ENCODE data around the gene TPK1.

TPK1 gene

DNA sequence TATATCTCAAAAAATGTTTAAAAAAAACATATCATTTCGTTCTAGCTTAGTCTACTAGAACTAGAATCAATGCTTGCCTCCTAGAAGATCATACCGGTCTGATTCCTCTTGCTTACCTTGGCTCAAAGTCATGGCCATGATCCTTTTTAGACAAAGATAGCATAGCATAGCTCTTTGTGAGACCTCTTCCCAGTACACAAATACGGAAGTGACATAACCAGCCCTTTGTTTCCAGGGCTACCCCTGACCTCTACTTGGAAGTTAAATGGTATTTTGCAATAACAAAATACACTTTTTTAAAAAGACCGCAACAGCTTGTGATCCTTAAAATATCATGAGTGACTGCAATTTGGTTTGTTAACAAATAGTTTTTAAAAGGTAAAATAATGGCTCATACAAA, 301.7 kb downstream of the TPK1 start:
- DNase-seq (ENCODE audit: low spot score), result no peak
- no peak for FAIRE-seq

DNA sequence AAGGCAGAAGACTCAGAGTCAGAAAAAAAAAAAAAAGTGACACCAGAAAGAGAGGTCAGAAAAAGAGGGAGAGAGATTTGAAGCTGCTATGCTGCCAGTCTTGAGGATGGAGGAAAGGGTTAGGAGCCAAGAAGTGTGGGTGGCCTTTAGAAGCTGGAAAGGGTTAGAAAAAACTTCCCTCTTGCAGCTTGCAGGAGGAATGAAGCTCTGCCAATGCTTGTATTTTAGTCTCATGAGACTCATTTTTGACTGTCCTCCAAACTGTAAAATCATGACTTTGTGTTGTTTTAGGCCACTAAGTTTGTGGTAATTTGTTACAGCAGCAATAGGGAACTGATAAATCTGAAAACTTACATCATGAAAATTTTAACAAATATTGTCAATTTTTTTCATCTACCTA, 304.7 kb downstream of the TPK1 start:
- no peak for DNase-seq (ENCODE audit: low spot score)
- FAIRE-seq, result no peak

- FAIRE-seq, result no peak
- DNase-seq (ENCODE audit: low spot score), result no peak
Observed at GRCh38 chr7:144529269-144529926, 306.5 kb downstream of the TPK1 start.

- DNase-seq (ENCODE audit: low spot score) (no peak), FAIRE-seq (no peak)
Observed at GRCh38 chr7:144528536-144529045, 307.3 kb downstream of the TPK1 start.

GRCh38 chr7:144527051-144527471, 308.8 kb downstream of the TPK1 start:
- peak; percentile 23 for DNase-seq (ENCODE audit: low spot score)
- FAIRE-seq, result no peak

DNA sequence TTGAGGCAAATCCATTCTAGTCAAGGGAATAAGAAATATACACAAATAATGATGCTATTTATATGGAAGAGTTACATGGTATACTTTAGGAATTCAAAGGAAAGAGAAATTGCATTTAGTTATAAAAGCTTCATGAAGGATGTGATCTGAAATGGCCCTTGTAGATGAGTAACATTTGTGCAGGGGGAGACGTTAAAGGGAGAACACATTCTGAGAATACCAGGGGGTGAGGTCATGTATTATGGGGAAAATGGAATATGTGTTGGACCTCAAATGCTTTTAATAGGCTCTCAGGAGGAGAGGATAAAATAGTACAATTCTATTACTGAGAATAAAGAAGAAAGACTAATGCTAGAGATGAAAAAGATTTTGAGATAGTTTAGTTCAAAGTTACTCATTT, 309.9 kb downstream of the TPK1 start:
- FAIRE-seq (no peak), DNase-seq (ENCODE audit: low spot score) (no peak)

DNA sequence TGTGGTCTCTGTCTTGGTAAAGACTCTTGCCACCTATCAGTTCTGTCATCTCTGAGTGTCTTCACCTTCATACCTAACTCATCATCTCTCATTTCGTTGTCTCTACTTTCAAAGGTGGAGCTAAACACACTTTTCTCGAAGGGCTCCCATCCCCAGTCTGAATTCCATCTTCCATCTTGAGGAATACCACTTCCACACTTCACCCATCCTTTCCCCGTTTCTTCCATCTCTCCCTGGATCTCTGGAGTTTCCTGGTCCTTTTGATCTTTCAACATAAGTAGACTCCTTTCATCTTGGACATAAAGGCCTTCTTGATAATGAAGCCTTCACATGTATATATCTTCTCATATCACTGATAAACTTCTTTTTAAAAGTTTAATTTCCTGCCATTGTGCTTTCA, 311.6 kb downstream of the TPK1 start:
- FAIRE-seq, result no peak
- DNase-seq (ENCODE audit: low spot score), result no peak

DNA sequence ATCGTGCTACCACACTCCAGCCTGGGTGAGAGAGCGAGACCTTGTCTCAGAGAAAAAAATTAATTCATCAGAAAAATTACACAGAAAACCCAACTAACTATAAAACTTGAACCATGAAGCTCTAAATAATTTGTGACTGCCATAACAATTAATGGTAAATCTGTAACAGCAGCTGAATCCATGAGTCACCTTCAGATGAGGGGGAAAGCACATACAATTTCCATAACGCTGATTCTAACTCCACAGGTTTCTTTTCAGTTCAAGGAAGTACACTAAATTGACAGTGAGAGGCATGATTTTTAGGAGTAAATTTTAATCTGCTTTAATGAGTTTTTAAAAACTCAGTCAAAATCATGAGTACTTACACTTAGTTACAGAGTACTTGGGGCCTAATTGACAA, 312.2 kb downstream of the TPK1 start:
- FAIRE-seq (no peak), DNase-seq (ENCODE audit: low spot score) (no peak)

GRCh38 chr7:144519925-144520324, 315.9 kb downstream of the TPK1 start:
- no peak for FAIRE-seq

DNA sequence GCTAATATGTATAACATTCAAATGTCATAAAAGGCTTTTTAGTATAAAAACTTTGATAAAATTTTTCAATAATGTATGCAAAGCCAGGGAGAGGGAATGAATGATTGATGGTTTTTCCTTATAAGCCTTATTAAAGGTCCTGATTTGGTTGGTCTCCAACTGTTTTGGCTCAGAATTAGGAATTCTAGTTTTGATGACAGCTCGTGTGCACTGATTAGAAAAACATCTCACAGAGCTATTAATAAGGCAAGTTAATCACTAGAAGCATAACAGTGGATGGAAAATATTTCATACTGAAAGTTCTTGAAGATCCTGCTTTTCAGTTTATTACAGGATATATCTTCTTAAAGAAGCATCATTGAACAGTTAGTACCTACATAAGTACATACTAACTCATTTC, 317.5 kb downstream of the TPK1 start:
- FAIRE-seq (no peak), DNase-seq (ENCODE audit: low spot score) (no peak)

More at GRCh38 chr7:144519925-144520324, 315.9 kb downstream of the TPK1 start:
- no peak for DNase-seq (ENCODE audit: low spot score)

DNA sequence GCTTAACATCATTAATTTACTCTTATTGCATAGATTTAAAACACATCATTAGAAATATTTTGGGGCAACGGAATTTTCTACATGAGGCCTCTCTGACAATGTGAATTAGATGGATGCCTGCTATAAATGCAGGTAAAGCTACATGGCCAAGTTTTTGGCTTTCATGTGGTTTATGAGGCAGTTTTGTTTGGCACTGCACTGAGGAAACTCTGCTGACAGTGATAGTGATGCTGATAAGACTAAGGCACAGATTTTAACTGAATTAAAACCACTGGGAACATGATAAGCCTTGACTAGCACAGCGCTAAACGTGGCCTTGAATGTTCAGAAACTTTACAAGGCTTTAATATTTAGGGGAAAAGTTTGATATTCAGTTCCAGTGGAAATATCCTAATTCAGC, 318.1 kb downstream of the TPK1 start:
- FAIRE-seq, result no peak
- DNase-seq (ENCODE audit: low spot score), result no peak

GRCh38 chr7:144516729-144517525, 318.9 kb downstream of the TPK1 start:
- DNase-seq (ENCODE audit: low spot score), result no peak
- FAIRE-seq, result no peak

- FAIRE-seq, result no peak
- DNase-seq (ENCODE audit: low spot score), result peak; percentile 6
Observed at GRCh38 chr7:144513334-144513733, 322.5 kb downstream of the TPK1 start.

DNA sequence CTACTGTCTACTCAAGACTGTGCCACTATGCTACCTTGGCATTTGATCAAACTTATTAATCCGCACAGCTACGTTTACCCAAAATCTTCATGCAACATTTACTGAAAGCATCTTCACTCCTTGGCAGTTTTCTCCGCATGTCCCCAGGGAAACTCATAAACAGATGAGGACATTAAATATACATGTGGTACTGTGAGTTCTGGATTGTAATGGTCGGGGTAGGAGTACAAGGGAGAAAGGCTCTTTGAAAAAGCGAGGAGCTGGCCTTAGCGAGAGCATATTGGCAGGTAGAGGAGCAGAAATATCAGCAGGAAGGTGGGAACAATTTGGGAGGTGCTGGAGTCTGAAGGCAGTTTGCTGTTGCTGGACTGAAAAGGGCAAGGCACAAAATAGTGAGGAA, 325.2 kb downstream of the TPK1 start:
- no peak for FAIRE-seq

GRCh38 chr7:144508702-144509101, 327.2 kb downstream of the TPK1 start:
- DNase-seq (ENCODE audit: low spot score) (no peak), FAIRE-seq (no peak)

More for the DNA sequence above, 325.2 kb downstream of the TPK1 start:
- no peak for DNase-seq (ENCODE audit: low spot score)

DNA sequence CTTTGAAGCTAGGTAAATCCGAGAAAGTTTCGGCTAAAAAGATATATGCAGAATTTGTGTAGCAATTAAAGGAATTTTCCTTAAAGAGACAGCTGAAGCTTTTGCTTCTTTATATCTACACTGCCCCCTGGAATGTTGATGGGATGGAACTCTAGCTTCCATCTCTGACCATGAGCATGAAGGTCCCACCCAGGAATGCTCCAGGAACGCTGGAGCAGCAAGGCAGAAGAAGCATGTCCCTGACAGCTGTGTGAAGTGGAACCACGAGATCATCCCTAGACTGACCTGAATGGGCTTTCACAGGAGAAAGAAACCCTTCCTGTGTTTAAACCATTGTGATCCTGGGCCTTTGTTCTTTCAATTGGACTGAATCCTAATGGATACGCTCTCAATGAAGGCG, 332.6 kb downstream of the TPK1 start:
- FAIRE-seq, result no peak
- DNase-seq (ENCODE audit: low spot score), result no peak

DNA sequence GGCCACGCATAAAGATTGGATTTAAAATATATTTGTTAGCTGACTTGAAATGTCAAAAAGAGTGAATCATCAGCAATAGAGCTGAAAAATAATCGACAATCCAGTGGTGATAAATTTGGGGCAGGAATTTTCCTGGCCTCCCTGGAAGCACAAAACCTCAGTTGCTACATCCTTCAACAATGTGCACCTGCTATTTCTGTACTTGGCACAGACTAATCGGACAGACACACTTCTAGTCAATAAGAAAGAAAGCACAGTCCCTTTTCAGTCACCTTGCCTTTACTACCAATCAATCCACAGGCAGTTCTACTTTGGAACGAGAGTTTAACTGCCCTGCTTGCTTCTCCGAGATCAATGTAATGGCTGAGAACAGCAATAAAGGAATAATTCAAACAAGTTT, 335.6 kb downstream of the TPK1 start:
- no peak for FAIRE-seq
- no peak for DNase-seq (ENCODE audit: low spot score)

DNA sequence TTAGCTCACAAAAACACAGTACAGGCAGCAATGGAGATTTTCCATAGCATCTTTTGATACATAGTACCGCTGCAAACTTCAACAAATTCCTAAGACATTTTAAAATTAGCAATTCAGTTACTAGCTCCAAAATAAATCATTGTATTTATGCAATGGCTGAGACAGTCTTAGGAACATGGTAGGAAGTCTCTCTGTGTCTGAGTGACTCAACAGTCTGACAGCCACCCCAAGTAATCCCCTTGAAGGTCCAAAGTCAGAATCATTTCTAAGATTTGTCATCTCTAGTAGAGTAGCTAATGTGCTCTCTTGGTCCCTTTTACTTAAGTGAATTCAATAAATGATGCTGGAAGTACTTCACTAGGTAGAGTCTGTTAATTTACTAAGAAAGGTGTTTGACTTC, 338.6 kb downstream of the TPK1 start:
- DNase-seq (ENCODE audit: low spot score) (no peak), FAIRE-seq (no peak)

DNA sequence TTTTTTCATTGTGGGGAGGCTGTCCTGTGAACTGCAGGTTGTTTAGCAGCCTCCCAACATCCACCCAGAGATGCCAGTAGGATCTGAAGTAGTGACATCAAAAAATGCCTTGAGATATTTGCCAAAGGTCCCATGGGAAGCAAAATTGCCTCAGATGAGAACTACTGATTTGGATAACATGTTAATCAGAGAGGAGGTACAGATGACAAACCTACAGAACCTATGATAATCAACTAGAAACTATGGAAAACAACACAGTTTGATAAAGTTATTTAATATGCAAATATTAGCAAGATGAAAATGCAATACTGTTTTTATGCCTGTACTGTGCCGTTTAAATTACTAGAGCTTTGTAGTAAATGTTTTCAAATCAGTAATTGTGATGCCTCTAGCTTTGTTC, 341.5 kb downstream of the TPK1 start:
- DNase-seq (ENCODE audit: low spot score), result no peak
- no peak for FAIRE-seq

- FAIRE-seq (no peak), DNase-seq (ENCODE audit: low spot score) (no peak)
Observed at GRCh38 chr7:144489504-144489903, 346.3 kb downstream of the TPK1 start.

- FAIRE-seq, result no peak
- no peak for DNase-seq (ENCODE audit: low spot score)
Observed at GRCh38 chr7:144488977-144489376, 346.9 kb downstream of the TPK1 start.

- no peak for FAIRE-seq
- no peak for DNase-seq (ENCODE audit: low spot score)
Observed at GRCh38 chr7:144487901-144488300, 348.0 kb downstream of the TPK1 start.

GRCh38 chr7:144484445-144484844, 351.4 kb downstream of the TPK1 start:
- no peak for FAIRE-seq
- no peak for DNase-seq (ENCODE audit: low spot score)
